NCI-H2196 treated with DMSO at 0.1 percent for 48 hours (cell line): ENCODE results near the gene CD46.

ENCODE experiments used
- DNase-seq: peaks from one replicate; lab custom pipeline; 2025; ENCODE audit not compliant: unreplicated experiment; lab: John Stamatoyannopoulos, UW

Gene CD46

DNA sequence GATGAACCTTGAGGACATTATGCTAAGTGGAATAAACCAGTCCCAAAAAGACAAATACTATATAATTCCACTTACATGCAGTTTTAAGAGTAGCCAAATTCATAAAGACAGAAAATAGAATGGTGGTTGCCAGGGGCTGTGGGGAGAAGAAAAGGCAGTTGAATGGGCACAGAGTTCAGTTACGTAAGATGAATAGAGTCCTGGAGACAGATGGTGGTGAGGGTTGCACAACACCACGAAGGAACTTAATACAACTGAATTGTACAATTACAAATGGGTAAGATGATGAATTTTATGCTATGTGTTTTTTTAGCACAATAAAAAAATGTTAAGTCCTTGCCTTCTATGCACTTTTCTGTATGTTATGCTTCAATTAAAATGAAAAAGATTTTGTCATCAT is 92.5 kb downstream of the CD46 start:
- DNase-seq, result no peak
